ENCODE measurements around the gene COL4A1.

DNA sequence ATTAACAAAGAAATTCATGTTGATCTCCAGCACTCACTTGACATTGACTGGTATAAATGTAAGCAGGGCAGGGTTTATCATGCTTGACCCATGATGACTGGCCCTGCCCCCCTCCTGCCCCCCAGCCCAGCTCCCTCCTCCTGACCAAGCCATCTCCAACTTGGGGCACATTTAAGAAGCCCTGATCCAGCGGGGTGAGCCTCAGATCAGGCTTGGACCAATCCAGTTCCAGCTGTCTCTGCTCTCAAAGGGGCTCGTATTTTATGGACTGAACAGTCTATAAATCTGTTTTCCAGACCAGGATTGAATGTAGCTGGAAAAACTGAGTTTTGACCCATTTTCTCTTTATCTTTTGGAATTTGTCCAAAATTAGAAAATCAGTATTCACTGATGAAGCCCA is 100.0 kb downstream of the COL4A1 start:
- TF ChIP-seq, protein P1, sequence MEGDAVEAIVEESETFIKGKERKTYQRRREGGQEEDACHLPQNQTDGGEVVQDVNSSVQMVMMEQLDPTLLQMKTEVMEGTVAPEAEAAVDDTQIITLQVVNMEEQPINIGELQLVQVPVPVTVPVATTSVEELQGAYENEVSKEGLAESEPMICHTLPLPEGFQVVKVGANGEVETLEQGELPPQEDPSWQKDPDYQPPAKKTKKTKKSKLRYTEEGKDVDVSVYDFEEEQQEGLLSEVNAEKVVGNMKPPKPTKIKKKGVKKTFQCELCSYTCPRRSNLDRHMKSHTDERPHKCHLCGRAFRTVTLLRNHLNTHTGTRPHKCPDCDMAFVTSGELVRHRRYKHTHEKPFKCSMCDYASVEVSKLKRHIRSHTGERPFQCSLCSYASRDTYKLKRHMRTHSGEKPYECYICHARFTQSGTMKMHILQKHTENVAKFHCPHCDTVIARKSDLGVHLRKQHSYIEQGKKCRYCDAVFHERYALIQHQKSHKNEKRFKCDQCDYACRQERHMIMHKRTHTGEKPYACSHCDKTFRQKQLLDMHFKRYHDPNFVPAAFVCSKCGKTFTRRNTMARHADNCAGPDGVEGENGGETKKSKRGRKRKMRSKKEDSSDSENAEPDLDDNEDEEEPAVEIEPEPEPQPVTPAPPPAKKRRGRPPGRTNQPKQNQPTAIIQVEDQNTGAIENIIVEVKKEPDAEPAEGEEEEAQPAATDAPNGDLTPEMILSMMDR (IDR thresholded peaks at IDR 0.05): no peak
- no peak for TF ChIP-seq POLR2A (IDR thresholded peaks at IDR 0.05)
